Right atrium auricular region (tissue), 2 donors: ENCODE measurements around the gene COL21A1. TPM values are rescaled to one million over a fixed set of nuclear protein-coding genes. Genes with fewer than 3 reads are reported as not detected.

ENCODE experiments used
- DNase-seq: peaks from one replicate; pipeline ENCODE4 v3.0.0-alpha.2; 2019; ENCODE audit warnings: low spot score
- H3K27ac ChIP-seq, 2 donors: fragments of 200-600 bp; sonication (generic); 1 replicate in 1 of 2; 2 replicates in 1 of 2; pipeline ENCODE4 v1.5.1; 2016 to 2019
- H3K27me3 ChIP-seq, 2 donors: fragments of 200-600 bp; sonication (generic); one replicate each; pipeline versions ENCODE4 v1.5.1 to v1.6.0; 2017 to 2019
- H3K36me3 ChIP-seq: fragments of 200-600 bp; sonication (generic); one replicate; pipeline ENCODE4 v1.5.1; 2016
- H3K4me1 ChIP-seq, 2 donors: fragments of 200-600 bp; sonication (generic); one replicate each; pipeline versions ENCODE4 v1.5.1 to v1.6.0; 2017 to 2019
- H3K4me3 ChIP-seq, 2 donors: fragments of 200-600 bp; sonication (generic); 1 replicate in 1 of 2; 2 replicates in 1 of 2; pipeline ENCODE4 v1.5.1; 2017 to 2019; ENCODE audit warnings: mild to moderate bottlenecking in 1 of 2, moderate library complexity in 1 of 2
- H3K9me3 ChIP-seq, 2 donors: fragments of 200-600 bp; sonication (generic); one replicate each; pipeline ENCODE4 v1.5.1; 2019
- total RNA-seq, 2 donors: library from RNA; depleted of rRNA; stranded (reverse); fragments of >200 nt; gene quantifications; one replicate each; pipeline ENCODE4 v1.1.0, GENCODE V29; 2016
- TF ChIP-seq, protein P1 (sequence below), 2 donors: fragments of 200-600 bp; sonication (generic); IDR thresholded peaks; one replicate each; pipeline ENCODE4 v1.5.1; 2019; ENCODE audit warnings: antibody characterized with exemption in 2 of 2

Gene COL21A1
- 10 to 100 TPM; 13.6 to 89.7 TPM for total RNA-seq

DNA sequence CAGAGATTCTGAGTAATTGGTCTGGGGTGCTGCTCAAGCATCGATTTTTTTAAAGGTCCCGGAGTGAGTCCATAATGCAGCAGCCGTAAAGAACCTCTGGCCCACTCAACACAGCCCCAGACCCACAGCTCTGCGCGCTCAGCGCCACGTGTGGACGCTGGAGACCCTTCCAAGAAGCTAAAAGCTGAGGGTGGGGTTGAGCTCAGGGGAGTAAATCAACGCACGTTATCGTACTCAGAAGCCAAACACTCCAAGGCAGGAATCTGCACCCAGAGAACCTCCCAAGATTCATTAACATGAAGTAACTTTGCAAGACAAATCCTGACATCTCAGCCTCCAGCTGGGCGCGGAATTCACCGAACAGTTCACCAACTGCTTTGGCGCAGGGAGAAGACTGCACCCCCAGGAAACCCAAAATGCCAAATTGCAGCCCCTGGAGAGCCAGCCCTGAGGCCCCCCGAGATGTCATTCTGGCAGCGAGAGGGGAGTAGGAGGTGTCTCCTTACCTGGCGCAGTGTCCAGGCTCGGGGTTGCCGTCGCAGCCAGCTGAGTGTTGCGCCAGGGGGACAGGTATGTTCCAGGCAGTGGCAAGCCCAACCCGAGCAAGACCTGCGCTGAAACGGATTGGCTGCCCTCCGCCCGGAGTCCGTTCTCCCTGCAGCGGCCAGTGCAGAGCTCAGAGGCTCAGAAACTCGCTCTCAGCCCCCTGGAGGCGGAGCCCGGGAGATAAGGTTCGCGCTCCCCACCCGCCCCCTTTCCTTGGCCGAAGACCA is at the start of gene COL21A1:
TSS of gene COL21A1 (minus strand) at position 700 of the 773 bp plus-strand sequence. CDS start 64,962 bp downstream, outside the sequence.
- Histone ChIP-seq H3K9me3 (no peaks in the 10 kb centered on the region), H3K4me3 (peak within 1 kb of the TSS; percentile 44 to 54), H3K4me1 (peaks cover 0 to 11% of the 10 kb centered on the region in 2 donors), H3K27ac (peak within 1 kb of the TSS; percentile 56 to 75), H3K36me3 (no peaks in the 10 kb centered on the region), H3K27me3 (no peaks in the 10 kb centered on the region)
- TF ChIP-seq, protein P1, sequence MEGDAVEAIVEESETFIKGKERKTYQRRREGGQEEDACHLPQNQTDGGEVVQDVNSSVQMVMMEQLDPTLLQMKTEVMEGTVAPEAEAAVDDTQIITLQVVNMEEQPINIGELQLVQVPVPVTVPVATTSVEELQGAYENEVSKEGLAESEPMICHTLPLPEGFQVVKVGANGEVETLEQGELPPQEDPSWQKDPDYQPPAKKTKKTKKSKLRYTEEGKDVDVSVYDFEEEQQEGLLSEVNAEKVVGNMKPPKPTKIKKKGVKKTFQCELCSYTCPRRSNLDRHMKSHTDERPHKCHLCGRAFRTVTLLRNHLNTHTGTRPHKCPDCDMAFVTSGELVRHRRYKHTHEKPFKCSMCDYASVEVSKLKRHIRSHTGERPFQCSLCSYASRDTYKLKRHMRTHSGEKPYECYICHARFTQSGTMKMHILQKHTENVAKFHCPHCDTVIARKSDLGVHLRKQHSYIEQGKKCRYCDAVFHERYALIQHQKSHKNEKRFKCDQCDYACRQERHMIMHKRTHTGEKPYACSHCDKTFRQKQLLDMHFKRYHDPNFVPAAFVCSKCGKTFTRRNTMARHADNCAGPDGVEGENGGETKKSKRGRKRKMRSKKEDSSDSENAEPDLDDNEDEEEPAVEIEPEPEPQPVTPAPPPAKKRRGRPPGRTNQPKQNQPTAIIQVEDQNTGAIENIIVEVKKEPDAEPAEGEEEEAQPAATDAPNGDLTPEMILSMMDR (IDR thresholded peaks at IDR 0.05): peak in 1 of 2 donors; percentile 52
- no peak for DNase-seq

DNA sequence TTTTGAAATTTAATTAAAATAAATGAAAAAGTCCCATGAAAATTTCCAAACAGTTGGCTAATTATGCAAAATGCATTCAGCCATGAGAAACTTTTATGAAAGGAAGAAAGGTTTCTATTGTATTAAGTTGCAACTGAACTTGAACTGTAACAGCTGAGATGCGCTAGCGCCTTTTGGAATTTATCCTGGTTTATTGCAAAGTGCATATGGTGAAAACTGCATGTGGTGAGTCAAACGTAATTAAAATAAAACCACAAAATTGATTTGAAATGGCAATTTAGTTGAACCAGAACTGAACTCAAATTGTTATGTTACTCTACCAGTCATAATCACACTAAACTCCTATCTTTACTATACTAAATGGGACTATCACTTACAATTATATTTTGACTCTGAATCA is 46.4 kb upstream of the COL21A1 start:
- Histone ChIP-seq H3K4me3 (no peak overlapping the region), H3K27me3 (no peaks in the 10 kb centered on the region), H3K27ac (no peak overlapping the region), H3K36me3 (no peaks in the 10 kb centered on the region), H3K9me3 (no peaks in the 10 kb centered on the region), H3K4me1 (peaks cover 0 to 12% of the 10 kb centered on the region in 2 donors)
- no peak for DNase-seq
- TF ChIP-seq, protein P1 (IDR thresholded peaks at IDR 0.05): no peak

DNA sequence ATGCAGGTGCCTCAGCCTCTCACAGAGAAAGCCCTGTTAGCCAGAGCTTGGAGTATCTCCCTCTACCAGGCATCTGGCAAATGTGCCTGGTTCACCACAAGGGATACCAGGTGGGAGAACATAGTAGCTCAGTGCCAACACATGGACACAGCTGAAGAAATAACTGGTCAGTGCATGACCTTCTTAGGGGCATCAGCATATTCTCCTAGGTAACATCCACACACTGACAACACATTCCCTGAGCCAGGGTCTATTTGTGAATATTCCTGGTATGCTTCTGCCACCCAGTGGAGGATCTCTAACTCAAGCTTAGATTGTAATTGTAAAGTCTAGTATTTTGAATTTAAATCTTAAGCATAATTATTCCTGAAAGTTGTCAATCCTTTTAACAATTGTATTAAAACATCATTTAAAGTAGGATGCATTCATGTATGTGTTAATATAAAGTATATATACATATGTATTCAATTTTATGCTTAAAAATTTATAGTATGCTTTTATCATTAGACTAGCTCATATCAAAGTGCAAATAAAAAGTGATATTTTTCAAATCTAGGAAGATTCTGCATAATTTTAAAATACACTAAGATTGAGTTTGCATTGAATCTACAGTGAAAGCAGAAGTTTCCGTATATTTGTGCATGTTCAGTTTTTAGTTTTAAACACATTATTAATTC is 45.3 kb upstream of the COL21A1 start:
- DNase-seq: no peak
- no peaks in the 10 kb centered on the region for H3K27me3 ChIP-seq
- H3K4me1 ChIP-seq: peaks cover 0 to 12% of the 10 kb centered on the region in 2 donors
- H3K9me3 ChIP-seq: no peaks in the 10 kb centered on the region
- no peaks in the 10 kb centered on the region for H3K36me3 ChIP-seq
- H3K27ac ChIP-seq: peak overlapping the region in 1 of 2 donors; percentile 45
- H3K4me3 ChIP-seq: no peak overlapping the region
- TF ChIP-seq, protein P1 (IDR thresholded peaks at IDR 0.05): peak; percentile 61 to 74

DNA sequence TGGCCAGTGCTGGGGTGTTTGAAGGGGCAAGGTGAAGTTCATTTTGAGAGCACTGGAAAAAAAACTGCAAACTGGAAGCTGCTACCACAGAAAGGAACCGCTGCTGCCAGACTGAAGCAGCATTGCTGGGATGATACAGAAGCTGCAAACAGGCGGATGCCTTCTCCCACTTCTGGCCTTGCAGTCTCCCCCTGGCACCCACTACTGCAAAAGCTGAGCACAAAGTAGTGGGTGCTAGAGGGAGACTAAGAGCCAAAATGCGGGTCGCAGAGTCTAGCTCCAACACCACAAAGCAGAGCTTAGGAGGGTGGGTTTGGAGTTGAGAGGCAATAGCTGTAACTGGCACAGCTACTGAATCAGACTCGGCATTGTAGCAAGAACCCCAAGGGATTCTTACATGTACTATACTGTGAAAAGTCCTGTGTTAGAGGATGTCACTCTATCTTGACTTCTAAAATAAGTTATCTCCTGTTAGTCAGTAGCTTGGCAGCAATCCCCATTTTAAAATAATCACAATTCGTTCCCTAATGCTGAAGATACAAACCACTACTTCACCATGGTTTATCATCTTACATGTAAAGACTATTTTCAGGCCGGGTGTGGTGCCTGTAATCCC is 44.0 kb upstream of the COL21A1 start:
- peaks cover 0 to 12% of the 10 kb centered on the region in 2 donors for H3K4me1 ChIP-seq
- H3K4me3 ChIP-seq: no peak overlapping the region
- no peaks in the 10 kb centered on the region for H3K9me3 ChIP-seq
- H3K36me3 ChIP-seq: no peaks in the 10 kb centered on the region
- no peaks in the 10 kb centered on the region for H3K27me3 ChIP-seq
- DNase-seq: no peak
- TF ChIP-seq, protein P1 (IDR thresholded peaks at IDR 0.05): no peak
- H3K27ac ChIP-seq: peak overlapping the region in 1 of 2 donors; percentile 45

DNA sequence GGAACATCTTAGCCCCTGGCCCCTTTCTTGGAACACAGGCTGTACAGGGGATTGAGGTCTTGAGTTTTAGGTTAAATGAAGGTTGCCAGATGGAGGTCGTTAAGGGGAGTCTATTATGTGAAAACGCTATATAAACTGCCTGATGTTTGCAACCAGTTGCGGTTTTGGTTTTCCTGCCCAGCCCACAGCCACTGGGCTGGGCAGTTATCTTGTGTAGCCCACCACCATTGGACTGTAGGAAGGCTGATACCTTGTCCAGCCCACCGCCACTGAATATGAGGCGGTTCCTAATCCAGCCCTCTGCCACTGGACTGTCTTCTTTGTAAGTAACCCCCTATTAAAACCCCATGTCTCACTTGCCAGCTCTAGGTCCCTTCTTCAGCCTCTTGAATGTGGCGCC is 42.3 kb upstream of the COL21A1 start:
- no peak for DNase-seq
- no peak overlapping the region for H3K27ac ChIP-seq
- no peak overlapping the region for H3K4me3 ChIP-seq
- no peaks in the 10 kb centered on the region for H3K36me3 ChIP-seq
- H3K9me3 ChIP-seq: no peaks in the 10 kb centered on the region
- TF ChIP-seq, protein P1 (IDR thresholded peaks at IDR 0.05): no peak
- peaks cover 0 to 12% of the 10 kb centered on the region in 2 donors for H3K4me1 ChIP-seq
- H3K27me3 ChIP-seq: no peaks in the 10 kb centered on the region
